A673 (cell line): Measurements from ENCODE around the gene SEC23IP. TPM values are rescaled to one million over a fixed set of nuclear protein-coding genes. Genes with fewer than 3 reads are reported as not detected.
A peak's percentile ranks its signal among the peaks of the same experiment; 100 is the strongest.

Experiments used
- BruUV-seq: library from RNA; stranded (reverse); fragments of 400-500 nt; replicated peaks from 2 replicates; lab custom pipeline; 2021; lab: Mats Ljungman, UMichigan
- CTCF ChIA-PET: fragments of 300-600 bp; sonication (Branson Sonifier 250); formaldehyde crosslinking; loops from one replicate; lab custom pipeline; 2022; ENCODE audit warnings: antibody characterized with exemption; lab: Charles Lee
- POLR2A ChIA-PET: fragments of 300-600 bp; sonication (Branson Sonifier 250); formaldehyde crosslinking; loops from one replicate; lab custom pipeline; 2022; ENCODE audit warnings: antibody characterized with exemption; ENCODE audit not compliant: low non-redundant PET; lab: Charles Lee
- DNase-seq: peaks from one replicate; pipeline ENCODE4 v3.0.0-alpha.2; 2015; ENCODE audit warnings: low spot score
- H3K27ac ChIP-seq: fragments of 200-600 bp; sonication (generic); 2 replicates; pipeline ENCODE4 v1.5.1; 2016; ENCODE audit warnings: mixed run types, low read depth, mild to moderate bottlenecking, mixed read lengths, antibody characterized with exemption, low read length; ENCODE audit not compliant: poor library complexity, severe bottlenecking
- H3K27me3 ChIP-seq: fragments of 200-600 bp; sonication (generic); replicated peaks from 2 replicates; pipeline ENCODE4 v1.6.1; 2017; ENCODE audit warnings: mixed run types, low read depth, mild to moderate bottlenecking, mixed read lengths, antibody characterized with exemption, low read length; ENCODE audit not compliant: insufficient read depth, poor library complexity
- H3K36me3 ChIP-seq: fragments of 200-600 bp; sonication (generic); 2 replicates; pipeline ENCODE4 v1.6.1; 2016; ENCODE audit warnings: mixed run types, mild to moderate bottlenecking, mixed read lengths, antibody characterized with exemption, low read length; ENCODE audit not compliant: insufficient read depth, poor library complexity, severe bottlenecking
- H3K4me1 ChIP-seq: fragments of 200-600 bp; sonication (generic); 2 replicates; pipeline ENCODE4 v1.6.1; 2017; ENCODE audit warnings: mixed run types, mild to moderate bottlenecking, mixed read lengths, antibody characterized with exemption, low read length; ENCODE audit not compliant: insufficient read depth, poor library complexity, severe bottlenecking
- H3K4me3 ChIP-seq: fragments of 200-600 bp; sonication (generic); 2 replicates; pipeline ENCODE4 v1.5.1; 2016; ENCODE audit warnings: low read depth, mixed run types, mild to moderate bottlenecking, mixed read lengths, low read length; ENCODE audit not compliant: poor library complexity, severe bottlenecking
- H3K9me3 ChIP-seq: fragments of 200-600 bp; sonication (generic); 2 replicates; pipeline ENCODE4 v1.6.1; 2016; ENCODE audit warnings: mixed run types, low read depth, mild to moderate bottlenecking, mixed read lengths, antibody characterized with exemption, low read length; ENCODE audit not compliant: poor library complexity, severe bottlenecking
- EZH2 ChIP-seq: fragments of 200-600 bp; sonication (generic); IDR thresholded peaks from 2 replicates; pipeline ENCODE4 v1.6.1; 2017; ENCODE audit warnings: borderline replicate concordance, low read depth, mild to moderate bottlenecking, mixed read lengths, antibody characterized with exemption, low read length; ENCODE audit not compliant: poor library complexity, severe bottlenecking
- intact Hi-C: fragments of 100-400 bp; cut with micrococcal nuclease; formaldehyde crosslinking; loops from one replicate; pipeline ENCODE4 v1.10.0; 2022; ENCODE audit not compliant: unreplicated experiment
- total RNA-seq: library from RNA; stranded (reverse); gene quantifications from 2 replicates; pipeline ENCODE4 v1.2.3, GENCODE V29; 2021
- TF ChIP-seq, protein P1 (sequence below): fragments of 300-800, 200-600 bp; sonication (generic); conservative IDR thresholded peaks from 2 replicates; pipeline ENCODE4 v1.5.1; 2017; ENCODE audit warnings: low read depth, mild to moderate bottlenecking, antibody characterized with exemption, low read length, moderate library complexity, mixed read lengths

SEC23IP gene
- total RNA-seq, 1 experiment from 2014 or later = 78.6 TPM

DNA sequence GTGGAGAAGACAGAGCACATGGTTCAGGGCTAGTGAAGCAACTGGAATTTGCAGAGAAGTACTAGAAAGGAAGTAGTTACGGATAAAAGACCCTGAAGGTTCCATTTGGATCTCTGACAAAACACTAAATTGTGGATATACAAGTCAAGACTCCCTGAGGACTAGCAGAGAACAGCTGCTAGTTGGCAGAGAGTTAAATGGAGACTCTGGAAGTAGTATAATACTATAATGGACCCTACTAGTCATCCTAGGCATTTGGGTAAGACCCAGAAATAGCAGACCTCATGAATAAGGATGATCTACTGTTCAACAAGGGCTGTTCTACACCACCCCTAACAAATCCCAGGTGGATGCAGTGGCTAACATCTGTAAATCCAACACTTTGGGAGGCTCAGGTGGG, 39.0 kb upstream of the SEC23IP start:
- H3K9me3 ChIP-seq = no peaks in the 10 kb centered on the region
- no peak overlapping the region for H3K27ac ChIP-seq
- intact Hi-C loops = no loop called here
- peak; percentile 30 for DNase-seq
- TF ChIP-seq, protein P1, sequence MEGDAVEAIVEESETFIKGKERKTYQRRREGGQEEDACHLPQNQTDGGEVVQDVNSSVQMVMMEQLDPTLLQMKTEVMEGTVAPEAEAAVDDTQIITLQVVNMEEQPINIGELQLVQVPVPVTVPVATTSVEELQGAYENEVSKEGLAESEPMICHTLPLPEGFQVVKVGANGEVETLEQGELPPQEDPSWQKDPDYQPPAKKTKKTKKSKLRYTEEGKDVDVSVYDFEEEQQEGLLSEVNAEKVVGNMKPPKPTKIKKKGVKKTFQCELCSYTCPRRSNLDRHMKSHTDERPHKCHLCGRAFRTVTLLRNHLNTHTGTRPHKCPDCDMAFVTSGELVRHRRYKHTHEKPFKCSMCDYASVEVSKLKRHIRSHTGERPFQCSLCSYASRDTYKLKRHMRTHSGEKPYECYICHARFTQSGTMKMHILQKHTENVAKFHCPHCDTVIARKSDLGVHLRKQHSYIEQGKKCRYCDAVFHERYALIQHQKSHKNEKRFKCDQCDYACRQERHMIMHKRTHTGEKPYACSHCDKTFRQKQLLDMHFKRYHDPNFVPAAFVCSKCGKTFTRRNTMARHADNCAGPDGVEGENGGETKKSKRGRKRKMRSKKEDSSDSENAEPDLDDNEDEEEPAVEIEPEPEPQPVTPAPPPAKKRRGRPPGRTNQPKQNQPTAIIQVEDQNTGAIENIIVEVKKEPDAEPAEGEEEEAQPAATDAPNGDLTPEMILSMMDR = no peak
- no peak for TF ChIP-seq EZH2
- no peaks in the 10 kb centered on the region for H3K4me1 ChIP-seq
- H3K36me3 ChIP-seq = peaks cover 84% of the 10 kb centered on the region
- CTCF ChIA-PET = no interaction called here
- POLR2A ChIA-PET = no interaction called here
- no TSS peak for BruUV-seq
- no peak overlapping the region for H3K4me3 ChIP-seq
- H3K27me3 ChIP-seq = no peaks in the 10 kb centered on the region

DNA sequence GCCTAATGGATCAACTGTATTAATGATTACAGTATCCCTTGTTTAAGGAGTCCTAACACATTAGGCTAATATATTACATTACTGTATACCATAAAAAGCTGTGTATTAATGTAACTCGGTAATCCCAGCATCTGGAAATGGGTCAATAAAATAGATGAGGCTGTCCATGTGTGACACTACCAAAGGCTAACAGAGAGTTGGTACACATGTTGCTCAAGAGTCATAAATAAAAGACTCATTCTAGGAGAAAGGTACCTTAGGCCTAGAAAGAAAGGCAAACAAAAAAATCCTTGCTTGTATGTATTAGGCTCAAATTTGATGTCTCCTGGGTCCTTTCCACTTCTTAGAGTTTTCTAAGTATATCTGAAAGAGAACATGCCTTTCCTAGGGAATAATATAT, 34.5 kb upstream of the SEC23IP start:
- TF ChIP-seq, protein P1 = no peak
- no peak for TF ChIP-seq EZH2
- peaks cover 11% of the 10 kb centered on the region for H3K4me1 ChIP-seq
- H3K9me3 ChIP-seq = no peaks in the 10 kb centered on the region
- peaks cover 43% of the 10 kb centered on the region for H3K36me3 ChIP-seq
- POLR2A ChIA-PET = no interaction called here
- intact Hi-C loops = loop anchor here (5.0 kb wide), 2 partner anchors 106 to 251 kb away; no protein-coding TSS in a partner anchor
- H3K4me3 ChIP-seq = no peak overlapping the region
- CTCF ChIA-PET = interaction anchor here (2.8 kb wide), 1 partner anchor 107 kb away, joined by 13 read pairs; no protein-coding TSS in a partner anchor
- H3K27ac ChIP-seq = no peak overlapping the region
- no peak for DNase-seq
- no TSS peak for BruUV-seq
- H3K27me3 ChIP-seq = no peaks in the 10 kb centered on the region

DNA sequence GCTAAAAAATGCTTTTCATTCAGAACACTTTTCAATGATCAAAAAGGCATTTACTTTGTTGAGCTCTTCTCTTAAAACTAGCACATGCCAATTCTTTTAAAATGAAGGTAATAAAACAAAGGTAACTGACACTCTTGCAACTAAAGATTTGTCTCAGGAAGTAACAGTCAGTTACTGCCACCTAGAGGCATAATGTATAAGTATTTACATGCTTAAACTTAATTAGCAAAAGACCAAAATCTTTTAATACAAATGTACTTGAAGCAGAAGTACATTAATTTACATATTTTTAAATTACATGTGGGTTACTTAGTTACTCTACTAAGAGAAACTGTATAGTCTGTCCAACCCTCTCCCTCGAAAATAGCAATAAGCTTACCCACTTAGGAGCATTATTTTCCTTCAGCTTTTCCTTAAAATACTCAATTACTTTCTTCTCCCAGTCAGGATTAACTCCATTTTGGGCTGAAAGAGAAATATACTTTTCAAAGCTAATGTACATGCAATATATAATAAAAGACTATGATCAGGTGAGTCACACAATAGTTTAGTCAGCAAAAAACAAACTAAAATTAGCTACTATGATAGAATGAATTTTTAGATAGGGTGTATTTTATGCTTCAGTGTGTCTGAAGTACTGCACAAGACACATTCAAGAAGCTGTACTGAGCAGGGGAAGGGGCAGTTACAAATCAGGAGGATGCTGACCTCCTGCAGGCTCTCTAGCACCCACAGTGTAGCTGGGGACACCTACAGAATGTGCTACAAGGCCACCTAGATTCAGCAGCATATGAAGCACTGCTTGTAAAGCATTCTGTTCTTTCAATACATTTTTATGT, 32.9 kb upstream of the SEC23IP start:
- peaks cover 11% of the 10 kb centered on the region for H3K4me1 ChIP-seq
- no TSS peak for BruUV-seq
- CTCF ChIA-PET = interaction anchor here (2.8 kb wide), 1 partner anchor 109 kb away, joined by 13 read pairs; no protein-coding TSS in a partner anchor
- H3K27me3 ChIP-seq = no peaks in the 10 kb centered on the region
- intact Hi-C loops = loop anchor here (1.0 to 5.0 kb wide), 3 partner anchors 107 to 252 kb away; no protein-coding TSS in a partner anchor
- no peak overlapping the region for H3K27ac ChIP-seq
- no peaks in the 10 kb centered on the region for H3K9me3 ChIP-seq
- peaks cover 39% of the 10 kb centered on the region for H3K36me3 ChIP-seq
- TF ChIP-seq, protein P1 = peak; percentile 72
- TF ChIP-seq EZH2 = no peak
- DNase-seq = peak; percentile 53
- no peak overlapping the region for H3K4me3 ChIP-seq
- POLR2A ChIA-PET = interaction anchor here (0.6 kb wide), 1 partner anchor 313 kb away, joined by 3 read pairs; no protein-coding TSS in a partner anchor
